Transverse colon (tissue), 4 donors: ENCODE measurements around the gene CXCR2. TPM values are rescaled to one million over a fixed set of nuclear protein-coding genes. Genes with fewer than 3 reads are reported as not detected.

Experiments
- DNase-seq: peaks from one replicate; pipeline ENCODE4 v3.0.0-alpha.2; 2019
- H3K27ac ChIP-seq, 4 donors: fragments of 200-600 bp; sonication (generic); 2 replicates each; pipeline ENCODE4 v1.5.1; 2016 to 2018; ENCODE audit warnings: inconsistent platforms in 4 of 4
- H3K27me3 ChIP-seq: fragments of 200-600 bp; sonication (generic); 2 replicates; pipeline ENCODE4 v1.5.1; 2017; ENCODE audit warnings: inconsistent platforms
- H3K36me3 ChIP-seq, 4 donors: fragments of 200-600 bp; sonication (generic); 2 replicates each; pipeline ENCODE4 v1.5.1; 2017 to 2019; ENCODE audit warnings: inconsistent platforms in 4 of 4
- H3K4me1 ChIP-seq, 4 donors: fragments of 200-600 bp; sonication (generic); 2 replicates each; pipeline ENCODE4 v1.5.1; 2017 to 2020; ENCODE audit warnings: inconsistent platforms in 4 of 4
- H3K4me3 ChIP-seq, 4 donors: fragments of 200-600 bp; sonication (generic); 1 replicate in 1 of 4; 2 replicates in 3 of 4; pipeline versions ENCODE4 v1.5.1 to v1.6.1; 2017 to 2019; ENCODE audit warnings: inconsistent platforms in 4 of 4
- H3K9me3 ChIP-seq, 2 donors: fragments of 200-600 bp; sonication (generic); 2 replicates each; pipeline ENCODE4 v1.5.1; 2017 to 2019; ENCODE audit warnings: inconsistent platforms in 2 of 2
- CTCF ChIP-seq, 5 experiments: fragments of 200-600 bp in 3 of 5; fragments of 450-650 bp in 2 of 5; sonication (generic) in 3 of 5; IDR thresholded peaks; 1 replicate in 2 of 5; 2 replicates in 3 of 5; pipeline ENCODE4 v1.5.1; 2016 to 2017; ENCODE audit warnings: antibody characterized with exemption in 5 of 5, inconsistent platforms in 3 of 5, mild to moderate bottlenecking in 2 of 5, moderate library complexity in 1 of 5
- EP300 ChIP-seq: sonication (generic); formaldehyde crosslinking; IDR thresholded peaks from one replicate; pipeline ENCODE4 v1.6.1; 2017; ENCODE audit warnings: antibody characterized with exemption, low read depth
- POLR2A ChIP-seq: fragments of 450-650 bp; IDR thresholded peaks from one replicate; pipeline ENCODE4 v1.6.1; 2016; ENCODE audit warnings: antibody characterized with exemption, mild to moderate bottlenecking, moderate library complexity
- POLR2AphosphoS5 ChIP-seq, 3 donors: sonication (generic); formaldehyde crosslinking; IDR thresholded peaks; one replicate each; pipeline ENCODE4 v1.6.1; 2016; ENCODE audit warnings: antibody characterized with exemption in 3 of 3
- WGBS, 2 donors: methylation state at CpG; one replicate each; pipeline ENCODE4 v1.1.5; 2018; ENCODE audit warnings: low coverage in 1 of 2; 5-methylcytosine and 5-hydroxymethylcytosine counted together
- in situ Hi-C, 4 donors: fragments of 200-750 bp; cut with MboI; loops; one replicate each; pipeline versions ENCODE4 v1.15.0 to v1.15.1; 2017; ENCODE audit warnings: low sequenced_read_pairs in 3 of 4, low pct_ligation_motif_present in 1 of 4, low pct_unique_long_range_greater_than_20kb in 1 of 4
- intact Hi-C: fragments of 100-400 bp; cut with DNase I; formaldehyde crosslinking; loops from one replicate; pipeline ENCODE4 v1.15.1; 2023; ENCODE audit warnings: low total_unique reads
- total RNA-seq, 4 donors: library from RNA; depleted of rRNA; stranded (reverse); fragments of >200 nt; gene quantifications; one replicate each; pipeline ENCODE4 v1.1.0, GENCODE V29; 2016

CXCR2 gene
- total RNA-seq, 4 donors from 2014 or later: not detected

- TF ChIP-seq POLR2AphosphoS5 (IDR thresholded peaks at IDR 0.05): no peak
- TF ChIP-seq EP300: no peak
- no peak for TF ChIP-seq POLR2A
- TF ChIP-seq CTCF (IDR thresholded peaks at IDR 0.05): no peak
- 64% methylated on average over 5 of the region's 5 CpGs; no CpG with 5 or more reads in 1 of the 2 donors for WGBS, 2 donors
- intact Hi-C loops (no loop called here), in situ Hi-C loops (no loop called here)
- Histone ChIP-seq H3K27ac (no peak overlapping the region), H3K9me3 (no peaks in the 10 kb centered on the region), H3K36me3 (no peaks in the 10 kb centered on the region), H3K4me3 (no peak overlapping the region), H3K4me1 (no peaks in the 10 kb centered on the region), H3K27me3 (no peaks in the 10 kb centered on the region)
- no peak for DNase-seq
Observed at GRCh38 chr2:218149098-218149497, 23.3 kb downstream of the CXCR2 start.

GRCh38 chr2:218149848-218150440 lies 24.1 kb downstream of the CXCR2 start:
- intact Hi-C loops (no loop called here), in situ Hi-C loops (no loop called here)
- no peaks in the 10 kb centered on the region for H3K36me3 ChIP-seq
- no peak for TF ChIP-seq POLR2A
- no peak for TF ChIP-seq CTCF (IDR thresholded peaks at IDR 0.05)
- no peak for TF ChIP-seq EP300
- TF ChIP-seq POLR2AphosphoS5 (IDR thresholded peaks at IDR 0.05): no peak
- no peak for DNase-seq
- WGBS, 2 donors: 60 to 75% methylated on average over 2 to 5 of the region's 5 CpGs
- no peak overlapping the region for H3K4me3 ChIP-seq
- H3K27ac ChIP-seq: no peak overlapping the region
- H3K4me1 ChIP-seq: no peaks in the 10 kb centered on the region
- no peaks in the 10 kb centered on the region for H3K9me3 ChIP-seq
- no peaks in the 10 kb centered on the region for H3K27me3 ChIP-seq

- in situ Hi-C loops: no loop called here
- intact Hi-C loops: no loop called here
- Histone ChIP-seq H3K36me3 (no peaks in the 10 kb centered on the region), H3K4me1 (no peaks in the 10 kb centered on the region), H3K4me3 (no peak overlapping the region), H3K9me3 (no peaks in the 10 kb centered on the region), H3K27me3 (no peaks in the 10 kb centered on the region), H3K27ac (no peak overlapping the region)
- TF ChIP-seq POLR2A (no peak), POLR2AphosphoS5 (IDR thresholded peaks at IDR 0.05) (no peak), CTCF (IDR thresholded peaks at IDR 0.05) (no peak), EP300 (no peak)
- WGBS, 2 donors: 86 to 95% methylated on average over 7 to 8 of the region's 8 CpGs
- DNase-seq: no peak
Observed at GRCh38 chr2:218152172-218152571, 26.3 kb downstream of the CXCR2 start.

- H3K4me1 ChIP-seq: no peaks in the 10 kb centered on the region
- DNase-seq: no peak
- H3K27me3 ChIP-seq: no peaks in the 10 kb centered on the region
- intact Hi-C loops (no loop called here), in situ Hi-C loops (no loop called here)
- no peaks in the 10 kb centered on the region for H3K9me3 ChIP-seq
- H3K4me3 ChIP-seq: no peak overlapping the region
- no peaks in the 10 kb centered on the region for H3K36me3 ChIP-seq
- no peak overlapping the region for H3K27ac ChIP-seq
- WGBS, 2 donors: 45% methylated on average over 1 of the region's 1 CpG; no CpG with 5 or more reads in 1 of the 2 donors
- TF ChIP-seq CTCF (IDR thresholded peaks at IDR 0.05): no peak
- TF ChIP-seq POLR2A: no peak
- no peak for TF ChIP-seq EP300
- no peak for TF ChIP-seq POLR2AphosphoS5 (IDR thresholded peaks at IDR 0.05)
Observed at GRCh38 chr2:218152777-218153176, 26.9 kb downstream of the CXCR2 start.
